Left ventricle myocardium inferior (tissue), 1 donor: ENCODE data around the gene IGSF22. TPM values are rescaled to one million over a fixed set of nuclear protein-coding genes. Genes with fewer than 3 reads are reported as not detected.
"Not testable (repeated sequence)": the region's sequence is repeated elsewhere in the genome, so short reads cannot be mapped to it uniquely, and the experiment has no call there.

Experiments used
- DNase-seq: peaks from one replicate; pipeline ENCODE4 v3.0.0-alpha.2; 2020
- H3K27ac ChIP-seq: fragments of 200-600 bp; replicated peaks from 2 replicates; pipeline ENCODE4 v1.8.0; 2021
- H3K27me3 ChIP-seq: fragments of 200-600 bp; 2 replicates; pipeline ENCODE4 v1.8.0; 2021; ENCODE audit warnings: low read depth
- H3K36me3 ChIP-seq: fragments of 200-600 bp; 2 replicates; pipeline ENCODE4 v1.8.0; 2021
- H3K4me1 ChIP-seq: fragments of 200-600 bp; 2 replicates; pipeline ENCODE4 v1.8.0; 2021
- H3K4me3 ChIP-seq: fragments of 200-600 bp; 2 replicates; pipeline ENCODE4 v1.8.0; 2021; ENCODE audit warnings: mild to moderate bottlenecking, moderate library complexity
- H3K9me3 ChIP-seq: fragments of 200-600 bp; replicated peaks from 2 replicates; pipeline ENCODE4 v1.8.0; 2021
- CTCF ChIP-seq: fragments of 200-600 bp; IDR thresholded peaks from 2 replicates; pipeline ENCODE4 v1.8.0; 2021; ENCODE audit warnings: antibody characterized with exemption, mild to moderate bottlenecking, borderline replicate concordance
- intact Hi-C: fragments of 100-400 bp; cut with micrococcal nuclease; formaldehyde crosslinking; loops from one replicate; pipeline ENCODE4 v1.11.0; 2022
- total RNA-seq: library from RNA; stranded (reverse); fragmentation: NEBNext Ultra II Directional; extraction: Animal tissue kit (Norgen Biotek cat#: 25700); gene quantifications from one replicate; pipeline ENCODE4 v1.2.1, GENCODE V29; 2021
- donor health status: DM: no; HTN: yes; CAD: no; lungs with severe emphysema.

Gene IGSF22
- total RNA-seq, 1 donor from 2014 or later: 0.49 TPM

- peak; percentile 17 for TF ChIP-seq CTCF
- Histone ChIP-seq H3K27ac (peak within 1 kb of the TSS; percentile 93), H3K27me3 (no peaks in the 10 kb centered on the region), H3K36me3 (peaks cover 13% of the 10 kb centered on the region), H3K4me1 (peaks cover 57% of the 10 kb centered on the region), H3K4me3 (peak within 1 kb of the TSS; percentile 96), H3K9me3 (no peaks in the 10 kb centered on the region)
- DNase-seq: peak; percentile 96
- intact Hi-C loops: loop anchor here (10.0 kb wide), 1 partner anchor 64 kb away; the partner anchor contains the start of gene SPTY2D1
Measured at GRCh38 chr11:18698341-18699268, 27.4 kb downstream of the IGSF22 start, which contains the start of gene TMEM86A. TMEM86A (plus strand) TSS chr11:18698779; CDS start chr11:18698887, 108 bp downstream.

DNA sequence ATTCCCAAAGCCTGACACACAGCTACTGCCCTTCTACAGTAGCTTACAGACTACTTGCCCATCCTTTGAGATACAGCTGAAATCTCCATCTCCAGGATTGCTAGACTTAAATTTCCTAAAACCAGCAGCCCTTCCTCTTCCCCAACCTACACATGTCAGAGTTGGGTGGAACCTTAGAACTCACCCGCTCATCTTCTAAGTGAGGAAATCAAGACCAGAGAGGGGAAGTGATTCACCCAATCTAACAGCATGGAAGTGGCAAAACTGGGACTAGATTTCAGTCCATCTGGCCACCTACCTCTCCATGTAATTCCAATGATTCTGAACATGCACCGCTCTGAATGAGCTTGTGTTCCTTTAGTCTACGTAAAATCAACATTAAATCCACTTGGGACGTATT, 28.4 kb downstream of the IGSF22 start:
- TF ChIP-seq CTCF: no peak
- intact Hi-C loops: loop anchor here (10.0 kb wide), 1 partner anchor 63 kb away; the partner anchor contains the start of gene SPTY2D1
- no peaks in the 10 kb centered on the region for H3K9me3 ChIP-seq
- H3K4me3 ChIP-seq: no peak overlapping the region
- peaks cover 47% of the 10 kb centered on the region for H3K4me1 ChIP-seq
- H3K36me3 ChIP-seq: peaks cover 13% of the 10 kb centered on the region
- no peak for DNase-seq
- peak overlapping the region; percentile 93 for H3K27ac ChIP-seq
- H3K27me3 ChIP-seq: no peaks in the 10 kb centered on the region

- H3K9me3 ChIP-seq: no peaks in the 10 kb centered on the region
- no peak overlapping the region for H3K4me3 ChIP-seq
- H3K4me1 ChIP-seq: peaks cover 38% of the 10 kb centered on the region
- no peak overlapping the region for H3K27ac ChIP-seq
- peaks cover 9% of the 10 kb centered on the region for H3K36me3 ChIP-seq
- DNase-seq: no peak
- no peak for TF ChIP-seq CTCF
- intact Hi-C loops: loop anchor here (10.0 kb wide), 1 partner anchor 62 kb away; the partner anchor contains the start of gene SPTY2D1
- H3K27me3 ChIP-seq: no peaks in the 10 kb centered on the region
Measured at GRCh38 chr11:18696638-18697225, 29.3 kb downstream of the IGSF22 start.

DNA sequence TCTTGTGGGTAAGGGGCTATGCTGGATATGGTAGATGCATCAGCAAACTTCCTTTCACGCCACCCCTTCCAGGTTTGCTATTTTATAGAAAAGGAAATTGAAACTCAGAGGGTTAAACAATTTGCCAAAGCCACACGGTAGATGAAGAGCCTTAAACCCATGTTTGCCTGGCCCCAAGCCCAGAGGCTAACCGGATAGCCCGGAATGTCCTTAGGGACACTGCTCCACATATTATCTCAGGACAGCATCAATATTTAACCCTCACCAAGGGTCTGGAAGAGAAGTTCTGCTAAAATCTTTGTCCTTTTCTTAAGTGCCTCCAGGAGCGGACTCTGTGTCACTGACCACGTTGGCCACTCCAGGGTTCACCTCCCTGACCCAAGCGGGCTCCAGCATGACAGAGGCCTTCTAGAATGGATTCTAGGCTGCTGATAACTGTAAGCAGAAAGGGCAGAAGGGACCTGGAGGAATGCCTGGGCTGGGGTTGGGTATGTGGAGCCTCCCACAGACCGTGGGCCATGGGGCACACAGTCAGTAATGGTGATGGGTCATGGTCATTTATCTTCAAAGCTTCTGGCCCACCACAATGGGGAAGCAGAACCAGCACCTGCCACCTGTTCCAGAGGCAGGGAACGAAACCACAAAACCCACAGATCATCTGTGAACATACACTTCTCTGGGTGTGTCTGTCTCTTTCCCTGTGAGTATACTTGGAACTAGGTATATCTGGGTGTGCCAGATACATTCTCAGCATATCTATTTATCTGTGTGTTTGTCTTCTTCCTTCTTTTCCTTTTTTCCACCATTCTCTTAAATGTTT, 32.8 kb downstream of the IGSF22 start:
- intact Hi-C loops: loop anchor here (10.0 kb wide), 1 partner anchor 58 kb away; the partner anchor contains the start of gene SPTY2D1
- DNase-seq: no peak
- H3K9me3 ChIP-seq: no peaks in the 10 kb centered on the region
- no peaks in the 10 kb centered on the region for H3K36me3 ChIP-seq
- H3K4me3 ChIP-seq: no peak overlapping the region
- no peak for TF ChIP-seq CTCF
- no peak overlapping the region for H3K27ac ChIP-seq
- no peaks in the 10 kb centered on the region for H3K27me3 ChIP-seq
- peaks cover 5% of the 10 kb centered on the region for H3K4me1 ChIP-seq

GRCh38 chr11:18691467-18692140, 34.4 kb downstream of the IGSF22 start:
- H3K9me3 ChIP-seq, H3K4me1 ChIP-seq, H3K4me3 ChIP-seq, DNase-seq, H3K27ac ChIP-seq, H3K36me3 ChIP-seq, H3K27me3 ChIP-seq: not testable (repeated sequence)
- intact Hi-C loops: loop anchor here (10.0 kb wide), 1 partner anchor 57 kb away; the partner anchor contains the start of gene SPTY2D1
